Calu3 (cell line): ENCODE measurements around the gene SNRNP25. TPM values are rescaled to one million over a fixed set of nuclear protein-coding genes. Genes with fewer than 3 reads are reported as not detected.
"Not testable (repeated sequence)": the region's sequence is repeated elsewhere in the genome, so short reads cannot be mapped to it uniquely, and the experiment has no call there.

Source experiments
- BruUV-seq: library from RNA; stranded (reverse); fragments of 400-500 nt; replicated peaks from 2 replicates; lab custom pipeline; 2021; lab: Mats Ljungman, UMichigan
- CTCF ChIA-PET: fragments of 300-600 bp; sonication (Branson Sonifier 250); formaldehyde crosslinking; loops from one replicate; lab custom pipeline; 2022; ENCODE audit warnings: antibody characterized with exemption; lab: Charles Lee
- DNase-seq: peaks from one replicate; pipeline ENCODE4 v3.0.0; 2022
- H3K27ac Mint-ChIP-seq: one replicate; pipeline ENCODE4 v1.8.0; 2022; ENCODE audit warnings: mixed read lengths; ENCODE audit not compliant: unreplicated experiment
- H3K27me3 Mint-ChIP-seq: one replicate; pipeline ENCODE4 v1.8.0; 2022; ENCODE audit warnings: mixed read lengths; ENCODE audit not compliant: unreplicated experiment
- H3K36me3 Mint-ChIP-seq: one replicate; pipeline ENCODE4 v1.8.0; 2022; ENCODE audit warnings: mild to moderate bottlenecking, moderate library complexity, mixed read lengths; ENCODE audit not compliant: insufficient read depth, unreplicated experiment
- H3K4me1 Mint-ChIP-seq: one replicate; pipeline ENCODE4 v1.8.0; 2022; ENCODE audit warnings: mild to moderate bottlenecking, low read depth, mixed read lengths; ENCODE audit not compliant: unreplicated experiment
- H3K4me3 Mint-ChIP-seq: one replicate; pipeline ENCODE4 v1.8.0; 2022; ENCODE audit warnings: mild to moderate bottlenecking, low read depth, moderate library complexity, mixed read lengths; ENCODE audit not compliant: unreplicated experiment
- H3K9me3 Mint-ChIP-seq: one replicate; pipeline ENCODE4 v1.8.0; 2022; ENCODE audit warnings: low read depth, mixed read lengths; ENCODE audit not compliant: unreplicated experiment
- intact Hi-C: fragments of 100-400 bp; cut with micrococcal nuclease; formaldehyde crosslinking; loops from one replicate; pipeline ENCODE4 v1.10.0; 2022; ENCODE audit not compliant: unreplicated experiment
- total RNA-seq: library from RNA; stranded (reverse); gene quantifications from 2 replicates; pipeline ENCODE4 v1.2.3, GENCODE V29; 2022
- TF ChIP-seq, protein P1 (sequence below): fragments of 200-600 bp; IDR thresholded peaks from one replicate; pipeline ENCODE4 v1.8.0; 2022; ENCODE audit warnings: antibody characterized with exemption; ENCODE audit not compliant: unreplicated experiment

SNRNP25 gene
- total RNA-seq, 1 experiment from 2014 or later: 38.7 TPM

DNA sequence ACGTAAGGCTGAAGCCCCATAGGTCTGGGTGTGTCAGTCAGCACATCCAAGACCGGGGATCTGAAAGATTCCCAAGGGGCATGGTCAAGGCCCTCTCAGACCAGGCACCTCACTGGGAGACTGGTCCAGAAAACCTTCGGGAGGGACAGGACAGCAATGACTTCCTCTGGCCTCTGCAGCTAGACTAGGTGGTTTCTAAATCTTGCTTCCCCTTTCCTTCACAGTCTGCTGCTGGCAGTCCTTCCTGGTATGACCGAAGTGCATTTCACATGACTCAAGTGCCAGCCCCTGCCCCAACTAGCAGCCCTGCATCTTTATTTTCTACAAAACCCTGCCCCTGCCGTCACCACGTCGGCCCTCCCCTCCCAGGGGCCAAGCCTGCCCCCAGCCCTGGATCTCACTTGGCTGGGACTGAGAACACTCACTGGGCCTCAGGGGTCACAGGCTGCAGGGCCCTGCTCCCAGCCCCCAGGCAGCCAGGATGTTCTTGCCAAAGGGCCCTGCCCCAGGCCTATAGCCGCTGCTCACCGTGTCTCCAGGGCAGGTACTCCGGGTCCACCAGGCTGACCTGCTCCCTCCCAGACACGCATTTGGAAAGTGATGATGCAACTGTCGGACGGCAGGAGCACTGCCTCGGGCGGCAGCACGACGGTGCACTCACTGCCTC lies 18.5 kb upstream of the SNRNP25 start:
- no TSS peak for BruUV-seq
- no peak overlapping the region for H3K27ac Mint-ChIP-seq
- peaks cover 13% of the 10 kb centered on the region for H3K36me3 Mint-ChIP-seq
- no peak overlapping the region for H3K4me3 Mint-ChIP-seq
- intact Hi-C loops: no loop called here
- DNase-seq: no peak
- CTCF ChIA-PET: no interaction called here
- TF ChIP-seq, protein P1, sequence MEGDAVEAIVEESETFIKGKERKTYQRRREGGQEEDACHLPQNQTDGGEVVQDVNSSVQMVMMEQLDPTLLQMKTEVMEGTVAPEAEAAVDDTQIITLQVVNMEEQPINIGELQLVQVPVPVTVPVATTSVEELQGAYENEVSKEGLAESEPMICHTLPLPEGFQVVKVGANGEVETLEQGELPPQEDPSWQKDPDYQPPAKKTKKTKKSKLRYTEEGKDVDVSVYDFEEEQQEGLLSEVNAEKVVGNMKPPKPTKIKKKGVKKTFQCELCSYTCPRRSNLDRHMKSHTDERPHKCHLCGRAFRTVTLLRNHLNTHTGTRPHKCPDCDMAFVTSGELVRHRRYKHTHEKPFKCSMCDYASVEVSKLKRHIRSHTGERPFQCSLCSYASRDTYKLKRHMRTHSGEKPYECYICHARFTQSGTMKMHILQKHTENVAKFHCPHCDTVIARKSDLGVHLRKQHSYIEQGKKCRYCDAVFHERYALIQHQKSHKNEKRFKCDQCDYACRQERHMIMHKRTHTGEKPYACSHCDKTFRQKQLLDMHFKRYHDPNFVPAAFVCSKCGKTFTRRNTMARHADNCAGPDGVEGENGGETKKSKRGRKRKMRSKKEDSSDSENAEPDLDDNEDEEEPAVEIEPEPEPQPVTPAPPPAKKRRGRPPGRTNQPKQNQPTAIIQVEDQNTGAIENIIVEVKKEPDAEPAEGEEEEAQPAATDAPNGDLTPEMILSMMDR: no peak
- H3K9me3 Mint-ChIP-seq: no peaks in the 10 kb centered on the region
- H3K4me1 Mint-ChIP-seq: peaks cover 26% of the 10 kb centered on the region
- H3K27me3 Mint-ChIP-seq: no peaks in the 10 kb centered on the region

DNA sequence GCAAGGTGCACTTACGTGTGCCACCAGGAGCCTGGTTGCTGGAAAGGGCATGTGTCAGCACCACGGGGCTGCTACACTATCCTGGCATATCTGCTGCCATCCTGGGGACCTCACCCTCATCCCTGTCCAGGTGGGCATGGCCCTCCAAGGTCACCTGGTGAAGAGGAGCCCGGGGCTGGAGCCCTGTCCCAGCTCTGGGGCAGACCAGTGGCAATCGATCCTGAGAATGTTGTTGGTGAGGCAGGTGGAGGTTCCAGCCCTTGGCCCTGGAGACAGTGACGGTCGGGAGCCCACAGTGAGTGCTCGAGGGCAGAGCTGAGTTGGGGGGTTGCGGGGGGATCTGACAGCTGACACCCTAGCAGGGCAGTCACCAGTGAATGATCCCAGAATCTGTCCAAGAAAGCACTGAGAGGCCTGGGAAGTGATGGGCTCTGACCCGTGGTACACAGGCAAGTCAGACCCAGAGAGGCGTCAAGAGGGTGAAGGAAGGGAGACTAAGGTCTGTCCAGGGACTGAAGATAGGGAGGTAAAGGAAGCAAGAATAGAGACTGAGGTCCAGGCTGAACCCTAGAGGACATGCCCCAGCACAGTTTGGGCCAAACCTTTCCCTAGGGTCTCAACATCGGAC lies 17.8 kb upstream of the SNRNP25 start:
- CTCF ChIA-PET: no interaction called here
- Mint-ChIP-seq H3K27me3 (no peaks in the 10 kb centered on the region), H3K27ac (no peak overlapping the region), H3K36me3 (peaks cover 13% of the 10 kb centered on the region), H3K4me1 (peaks cover 26% of the 10 kb centered on the region), H3K4me3 (no peak overlapping the region), H3K9me3 (no peaks in the 10 kb centered on the region)
- BruUV-seq: no TSS peak
- TF ChIP-seq, protein P1: no peak
- no peak for DNase-seq
- intact Hi-C loops: no loop called here

DNA sequence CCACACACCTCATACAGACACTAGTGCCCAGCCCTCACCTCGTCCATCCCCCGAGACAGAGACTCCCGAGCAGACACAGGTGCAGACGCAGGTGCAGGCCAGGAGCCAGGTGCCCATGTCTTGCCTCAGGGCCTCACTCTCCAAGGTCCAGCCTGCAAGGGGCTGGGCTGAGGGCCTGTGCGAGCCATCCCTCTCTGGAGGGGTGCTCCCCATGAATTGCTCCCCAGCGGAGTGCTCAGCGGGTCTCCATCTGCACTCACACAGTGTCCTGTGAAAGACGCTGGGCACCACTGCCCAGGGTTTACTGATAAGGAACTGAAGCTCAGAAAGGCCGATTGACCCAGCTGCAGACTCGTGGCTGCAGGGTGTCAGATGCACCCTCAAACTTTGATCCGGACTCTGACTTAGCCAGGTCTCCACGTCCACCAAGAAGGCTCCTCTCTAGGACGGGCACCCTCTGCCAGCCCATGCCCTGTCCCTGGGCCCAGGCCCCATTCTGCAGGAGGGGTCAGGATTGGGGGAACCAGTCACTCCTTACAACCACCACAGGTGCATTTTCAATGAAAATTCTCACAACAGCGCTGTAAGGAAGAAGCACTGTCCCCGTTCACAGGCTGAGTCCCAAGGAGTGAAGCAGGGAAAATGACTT lies 17.2 kb upstream of the SNRNP25 start:
- no peak overlapping the region for H3K27ac Mint-ChIP-seq
- no peak overlapping the region for H3K4me3 Mint-ChIP-seq
- intact Hi-C loops: no loop called here
- H3K27me3 Mint-ChIP-seq: no peaks in the 10 kb centered on the region
- no peak for DNase-seq
- CTCF ChIA-PET: no interaction called here
- H3K4me1 Mint-ChIP-seq: peaks cover 26% of the 10 kb centered on the region
- H3K36me3 Mint-ChIP-seq: peaks cover 19% of the 10 kb centered on the region
- H3K9me3 Mint-ChIP-seq: no peaks in the 10 kb centered on the region
- TF ChIP-seq, protein P1: no peak
- no TSS peak for BruUV-seq

DNA sequence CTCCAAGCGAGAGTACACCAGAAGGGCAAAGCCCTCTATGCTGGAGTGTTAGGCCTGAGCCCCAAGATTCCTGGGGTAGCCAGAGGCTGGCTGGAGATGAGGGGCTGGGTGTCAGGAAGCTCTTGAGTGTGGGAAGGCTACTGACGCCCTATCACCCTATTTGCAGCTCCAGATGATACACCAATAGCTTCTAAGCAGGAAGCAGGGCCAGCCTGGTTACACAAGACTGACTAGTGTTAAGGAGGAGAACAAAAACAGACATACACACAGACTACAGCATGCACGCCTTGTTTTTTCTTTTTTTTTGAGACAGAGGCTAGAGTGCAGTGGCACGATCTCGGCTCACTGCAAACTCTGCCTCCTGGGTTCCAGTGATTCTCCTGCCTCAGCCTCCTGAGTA lies 16.1 kb upstream of the SNRNP25 start:
- intact Hi-C loops: no loop called here
- BruUV-seq: no TSS peak
- H3K27ac Mint-ChIP-seq: no peak overlapping the region
- no peak overlapping the region for H3K4me3 Mint-ChIP-seq
- no peaks in the 10 kb centered on the region for H3K9me3 Mint-ChIP-seq
- TF ChIP-seq, protein P1: no peak
- CTCF ChIA-PET: interaction anchor here (2.2 kb wide), 1 partner anchor 16 kb away, joined by 12 read pairs; the partner anchor contains the start of genes POLR3K and SNRNP25
- H3K27me3 Mint-ChIP-seq: no peaks in the 10 kb centered on the region
- peaks cover 35% of the 10 kb centered on the region for H3K4me1 Mint-ChIP-seq
- no peak for DNase-seq
- peaks cover 25% of the 10 kb centered on the region for H3K36me3 Mint-ChIP-seq

DNA sequence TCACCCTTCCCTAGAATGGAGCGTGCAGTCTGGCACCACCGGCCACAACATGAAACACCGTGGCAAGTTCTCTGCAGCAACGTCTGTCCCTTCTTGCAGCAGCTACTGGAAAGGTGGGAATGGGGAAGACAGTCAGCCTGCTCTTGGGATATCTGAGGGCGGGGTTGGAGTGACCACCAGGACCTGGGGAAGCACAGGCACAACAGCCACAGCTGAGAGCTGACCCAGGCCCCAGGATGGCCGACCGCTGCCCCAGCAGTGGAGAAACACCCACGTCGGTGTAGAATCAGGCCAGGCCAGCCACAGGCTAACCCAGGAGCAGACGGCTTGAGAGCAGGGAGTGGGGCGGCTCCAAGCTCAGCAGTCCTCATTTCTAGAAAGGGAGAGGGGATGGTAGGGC lies 15.4 kb upstream of the SNRNP25 start:
- intact Hi-C loops, H3K27ac Mint-ChIP-seq, H3K9me3 Mint-ChIP-seq, DNase-seq, BruUV-seq, H3K27me3 Mint-ChIP-seq, H3K4me3 Mint-ChIP-seq: not testable (repeated sequence)
- peaks cover 35% of the 10 kb centered on the region for H3K4me1 Mint-ChIP-seq
- H3K36me3 Mint-ChIP-seq: peaks cover 25% of the 10 kb centered on the region
- CTCF ChIA-PET: interaction anchor here (1.0 to 2.2 kb wide), 2 partner anchors 15 to 25 kb away, joined by 3 to 12 read pairs; partner anchors contain the start of genes POLR3K and SNRNP25
